Brain microvascular endothelial cell (primary cell): ENCODE results near the gene TNIK.
"Not testable (repeated sequence)": the region's sequence is repeated elsewhere in the genome, so short reads cannot be mapped to it uniquely, and the experiment has no call there.

Source experiments
- DNase-seq: peaks from one replicate; pipeline ENCODE4 v3.0.0-alpha.2; 2020
- H3K27ac ChIP-seq: fragments of 250-450 bp; sonication (Bioruptor Pico); 2 replicates; pipeline ENCODE4 v1.5.1; 2020; ENCODE audit warnings: mild to moderate bottlenecking, moderate library complexity
- H3K27me3 ChIP-seq: fragments of 250-450 bp; sonication (Bioruptor Pico); replicated peaks from 2 replicates; pipeline ENCODE4 v1.5.1; 2020; ENCODE audit warnings: mild to moderate bottlenecking
- H3K36me3 ChIP-seq: fragments of 250-450 bp; sonication (Bioruptor Pico); replicated peaks from 2 replicates; pipeline ENCODE4 v1.5.1; 2020; ENCODE audit warnings: mild to moderate bottlenecking
- H3K4me3 ChIP-seq: 2 replicates; pipeline ENCODE4 v1.5.1; 2011; ENCODE audit warnings: low read depth, mild to moderate bottlenecking, control low read depth, low read length, moderate library complexity
- in situ Hi-C: cut with HindIII; loops from 2 replicates; pipeline ENCODE4 v1.10.0; 2017; ENCODE audit warnings: low sequenced_read_pairs, low pct_ligation_motif_present
- TF ChIP-seq, protein P1 (sequence below): IDR thresholded peaks from 2 replicates; pipeline ENCODE4 v1.5.1; 2011; ENCODE audit warnings: low read depth, mild to moderate bottlenecking, moderate library complexity, low read length, control low read depth, inconsistent platforms; ENCODE audit errors: missing control alignments

TNIK gene

DNA sequence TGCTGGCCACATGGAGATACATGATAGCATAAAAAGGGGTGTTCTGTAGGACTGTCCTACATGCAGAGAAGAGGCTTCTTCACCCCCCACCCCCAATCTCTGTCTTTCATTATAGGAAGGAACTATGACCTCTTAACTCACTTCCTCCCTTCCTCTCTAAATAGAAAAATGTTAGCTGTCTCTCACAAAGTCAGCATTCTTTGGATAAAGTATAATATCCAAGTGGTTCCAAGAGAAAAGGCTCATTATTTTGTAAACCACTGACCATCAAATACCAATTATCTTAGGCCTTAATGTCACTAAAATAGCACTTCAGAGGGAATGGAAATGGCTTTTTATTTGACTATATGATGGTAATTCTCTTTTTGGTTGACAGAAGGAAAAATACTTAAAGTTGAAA, 338.4 kb downstream of the TNIK start:
- H3K36me3 ChIP-seq: peaks cover 13% of the 10 kb centered on the region

DNA sequence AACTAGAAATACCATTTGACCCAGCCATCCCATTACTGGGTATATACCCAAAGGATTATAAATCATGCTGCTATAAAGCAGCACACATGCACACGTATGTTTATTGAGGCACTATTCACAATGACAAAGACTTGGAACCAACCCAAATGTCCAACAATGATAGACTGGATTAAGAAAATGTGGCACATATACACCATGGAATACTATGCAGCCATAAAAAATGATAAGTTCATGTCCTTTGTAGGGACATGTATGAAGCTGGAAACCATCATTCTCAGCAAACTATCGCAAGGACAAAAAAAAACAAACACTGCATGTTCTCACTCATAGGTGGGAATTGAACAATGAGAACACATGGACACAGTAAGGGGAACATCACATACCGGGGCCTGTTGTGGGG, 340.8 kb downstream of the TNIK start:
- H3K27me3 ChIP-seq, in situ Hi-C loops, DNase-seq, H3K4me3 ChIP-seq, H3K27ac ChIP-seq: not testable (repeated sequence)
- peaks cover 18% of the 10 kb centered on the region for H3K36me3 ChIP-seq

More for the DNA sequence above, 338.4 kb downstream of the TNIK start:
- TF ChIP-seq, protein P1, sequence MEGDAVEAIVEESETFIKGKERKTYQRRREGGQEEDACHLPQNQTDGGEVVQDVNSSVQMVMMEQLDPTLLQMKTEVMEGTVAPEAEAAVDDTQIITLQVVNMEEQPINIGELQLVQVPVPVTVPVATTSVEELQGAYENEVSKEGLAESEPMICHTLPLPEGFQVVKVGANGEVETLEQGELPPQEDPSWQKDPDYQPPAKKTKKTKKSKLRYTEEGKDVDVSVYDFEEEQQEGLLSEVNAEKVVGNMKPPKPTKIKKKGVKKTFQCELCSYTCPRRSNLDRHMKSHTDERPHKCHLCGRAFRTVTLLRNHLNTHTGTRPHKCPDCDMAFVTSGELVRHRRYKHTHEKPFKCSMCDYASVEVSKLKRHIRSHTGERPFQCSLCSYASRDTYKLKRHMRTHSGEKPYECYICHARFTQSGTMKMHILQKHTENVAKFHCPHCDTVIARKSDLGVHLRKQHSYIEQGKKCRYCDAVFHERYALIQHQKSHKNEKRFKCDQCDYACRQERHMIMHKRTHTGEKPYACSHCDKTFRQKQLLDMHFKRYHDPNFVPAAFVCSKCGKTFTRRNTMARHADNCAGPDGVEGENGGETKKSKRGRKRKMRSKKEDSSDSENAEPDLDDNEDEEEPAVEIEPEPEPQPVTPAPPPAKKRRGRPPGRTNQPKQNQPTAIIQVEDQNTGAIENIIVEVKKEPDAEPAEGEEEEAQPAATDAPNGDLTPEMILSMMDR: no peak
- DNase-seq: no peak
- Histone ChIP-seq H3K27me3 (no peaks in the 10 kb centered on the region), H3K27ac (no peak overlapping the region), H3K4me3 (no peak overlapping the region)
- in situ Hi-C loops: no loop called here

GRCh38 chr3:171118993-171119392, 341.2 kb downstream of the TNIK start:
- H3K27ac ChIP-seq, in situ Hi-C loops, H3K27me3 ChIP-seq, H3K4me3 ChIP-seq, DNase-seq: not testable (repeated sequence)
- H3K36me3 ChIP-seq: peaks cover 18% of the 10 kb centered on the region

DNA sequence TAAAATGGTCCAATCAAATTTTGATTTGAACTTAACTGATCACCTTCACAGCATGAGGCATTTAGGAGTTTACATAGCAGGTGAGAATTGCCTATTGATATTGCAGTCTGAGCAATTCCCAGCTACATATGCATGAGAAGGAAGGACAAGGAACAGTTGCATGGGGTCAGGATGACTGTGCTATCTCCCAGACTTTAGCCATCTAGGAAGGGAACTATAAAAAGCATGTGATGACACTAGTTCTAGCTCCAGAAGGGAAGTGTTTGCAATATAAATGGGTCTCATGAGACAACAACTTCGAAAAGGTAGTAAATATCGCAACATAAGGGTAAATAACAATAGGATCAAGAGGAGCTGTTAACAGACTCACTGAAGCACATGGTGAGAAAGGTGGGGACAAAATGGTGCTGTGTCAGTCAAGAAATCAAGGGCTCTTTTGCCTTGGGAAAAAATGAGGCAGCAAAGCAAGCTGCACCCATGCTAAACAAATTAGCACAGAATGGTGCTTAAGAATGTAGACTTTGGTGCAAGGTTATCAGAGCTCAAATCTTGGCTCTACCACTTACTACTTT, 343.3 kb downstream of the TNIK start:
- DNase-seq: no peak
- Histone ChIP-seq H3K36me3 (peaks cover 7% of the 10 kb centered on the region), H3K4me3 (no peak overlapping the region), H3K27me3 (no peaks in the 10 kb centered on the region), H3K27ac (no peak overlapping the region)
- in situ Hi-C loops: no loop called here
- TF ChIP-seq, protein P1: no peak

DNA sequence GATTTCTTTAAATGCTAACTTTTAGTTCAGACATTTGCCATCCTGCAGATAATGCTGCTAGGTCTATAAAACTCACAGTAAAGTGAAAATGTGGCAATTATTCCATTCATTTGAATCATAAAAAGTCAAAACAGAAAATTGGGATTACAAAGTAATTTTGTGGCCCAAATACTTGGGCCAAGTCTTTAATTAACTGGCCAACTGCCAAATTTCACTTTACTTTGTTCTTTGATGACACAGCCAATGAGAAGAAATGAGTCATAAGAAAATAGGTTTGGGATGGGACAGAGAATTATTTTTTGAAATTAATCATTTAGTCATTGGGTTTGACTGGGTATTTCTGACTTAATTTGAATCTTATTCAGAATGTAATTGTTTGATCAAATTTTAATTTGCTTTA, 343.8 kb downstream of the TNIK start:
- TF ChIP-seq, protein P1: no peak
- Histone ChIP-seq H3K27ac (no peak overlapping the region), H3K27me3 (no peaks in the 10 kb centered on the region), H3K4me3 (no peak overlapping the region), H3K36me3 (peaks cover 7% of the 10 kb centered on the region)
- in situ Hi-C loops: no loop called here
- DNase-seq: no peak

DNA sequence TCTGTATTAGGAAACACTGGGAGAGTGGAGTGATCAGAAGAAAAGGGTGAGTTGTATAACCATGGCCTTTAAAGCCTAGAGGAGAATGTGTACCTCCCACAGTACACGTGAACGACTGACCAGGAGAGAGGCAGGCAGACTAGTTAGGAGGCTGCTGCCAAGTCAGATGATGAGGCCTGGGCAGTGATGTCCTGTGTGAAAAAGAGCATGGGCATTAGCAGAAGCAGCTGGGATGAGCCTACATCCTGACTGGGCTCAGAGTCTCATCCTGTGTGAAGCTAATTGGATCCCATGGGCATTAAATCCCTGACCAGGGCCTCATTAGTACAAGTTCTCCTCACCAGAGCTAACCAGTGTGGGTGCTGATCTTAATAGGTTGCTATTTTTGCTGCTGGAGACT, 344.5 kb downstream of the TNIK start:
- in situ Hi-C loops: no loop called here
- TF ChIP-seq, protein P1: no peak
- H3K4me3 ChIP-seq: no peak overlapping the region
- H3K36me3 ChIP-seq: peaks cover 6% of the 10 kb centered on the region
- H3K27ac ChIP-seq: no peak overlapping the region
- no peaks in the 10 kb centered on the region for H3K27me3 ChIP-seq
- no peak for DNase-seq

DNA sequence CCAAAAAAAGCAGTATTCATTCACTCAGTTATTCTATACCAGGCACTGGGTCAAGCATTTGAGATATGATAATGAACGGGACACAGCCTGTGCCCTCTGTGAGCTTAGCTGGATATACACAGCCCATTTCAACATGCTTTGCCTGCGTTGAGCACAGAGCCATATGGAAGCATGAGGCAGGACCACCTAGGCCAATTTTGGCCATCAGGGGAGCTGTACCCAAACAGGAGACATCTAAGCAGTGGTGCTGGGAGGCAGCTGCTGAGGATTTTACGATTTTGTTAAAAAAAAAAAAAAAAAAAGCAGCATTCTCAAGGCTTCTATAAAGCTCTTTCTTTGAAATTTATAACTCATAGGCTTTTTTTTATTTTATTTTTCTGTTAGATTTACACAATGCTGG, 346.5 kb downstream of the TNIK start:
- in situ Hi-C loops: no loop called here
- no peak overlapping the region for H3K27ac ChIP-seq
- no peak overlapping the region for H3K4me3 ChIP-seq
- H3K27me3 ChIP-seq: no peaks in the 10 kb centered on the region
- TF ChIP-seq, protein P1: peak; percentile 50
- peaks cover 5% of the 10 kb centered on the region for H3K36me3 ChIP-seq
- no peak for DNase-seq
